Prostate gland (tissue), 2 donors: ENCODE data around the gene CSRNP2.

Experiments
- POLR2A ChIP-seq: fragments of 450-650 bp; IDR thresholded peaks from one replicate; pipeline ENCODE4 v1.6.1; 2016; ENCODE audit warnings: antibody characterized with exemption, mild to moderate bottlenecking
- TF ChIP-seq, protein P1 (sequence below), 4 experiments: fragments of 200-600 bp in 2 of 4; fragments of 450-650 bp in 2 of 4; sonication (generic) in 2 of 4; IDR thresholded peaks; 1 replicate in 3 of 4; 2 replicates in 1 of 4; pipeline ENCODE4 v1.5.1; 2016 to 2019; ENCODE audit warnings: antibody characterized with exemption in 4 of 4, mild to moderate bottlenecking in 2 of 4, moderate library complexity in 2 of 4

DNA sequence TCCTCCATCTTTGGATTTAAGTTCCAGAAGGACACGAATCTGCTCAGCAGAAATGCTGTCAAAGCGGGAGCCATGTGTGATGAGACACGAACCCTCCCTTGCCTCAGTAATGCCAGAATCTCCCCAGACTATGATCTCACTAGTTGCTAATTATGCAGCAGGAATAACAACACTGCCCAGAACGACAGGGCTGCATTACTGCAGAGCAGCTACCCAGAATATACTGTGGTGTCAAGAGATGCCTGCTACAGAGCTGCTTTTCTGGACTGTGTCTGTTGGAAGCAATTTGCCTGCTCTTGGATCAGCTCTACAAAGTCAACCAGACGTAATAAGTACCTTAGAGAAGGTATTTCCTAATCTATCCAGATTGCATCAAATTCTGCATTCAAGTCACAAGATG is 5.5 kb downstream of the CSRNP2 start:
- TF ChIP-seq, protein P1, sequence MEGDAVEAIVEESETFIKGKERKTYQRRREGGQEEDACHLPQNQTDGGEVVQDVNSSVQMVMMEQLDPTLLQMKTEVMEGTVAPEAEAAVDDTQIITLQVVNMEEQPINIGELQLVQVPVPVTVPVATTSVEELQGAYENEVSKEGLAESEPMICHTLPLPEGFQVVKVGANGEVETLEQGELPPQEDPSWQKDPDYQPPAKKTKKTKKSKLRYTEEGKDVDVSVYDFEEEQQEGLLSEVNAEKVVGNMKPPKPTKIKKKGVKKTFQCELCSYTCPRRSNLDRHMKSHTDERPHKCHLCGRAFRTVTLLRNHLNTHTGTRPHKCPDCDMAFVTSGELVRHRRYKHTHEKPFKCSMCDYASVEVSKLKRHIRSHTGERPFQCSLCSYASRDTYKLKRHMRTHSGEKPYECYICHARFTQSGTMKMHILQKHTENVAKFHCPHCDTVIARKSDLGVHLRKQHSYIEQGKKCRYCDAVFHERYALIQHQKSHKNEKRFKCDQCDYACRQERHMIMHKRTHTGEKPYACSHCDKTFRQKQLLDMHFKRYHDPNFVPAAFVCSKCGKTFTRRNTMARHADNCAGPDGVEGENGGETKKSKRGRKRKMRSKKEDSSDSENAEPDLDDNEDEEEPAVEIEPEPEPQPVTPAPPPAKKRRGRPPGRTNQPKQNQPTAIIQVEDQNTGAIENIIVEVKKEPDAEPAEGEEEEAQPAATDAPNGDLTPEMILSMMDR (IDR thresholded peaks at IDR 0.05): no peak
- TF ChIP-seq POLR2A: no peak
